VCaP (cell line): Measurements from ENCODE around the gene ZNF385A.

ENCODE experiments used
- H3K27ac ChIP-seq: fragments of 450-650 bp; 2 replicates; pipeline ENCODE4 v1.5.1; 2017
- CTCF ChIP-seq: fragments of 450-650 bp; conservative IDR thresholded peaks from 2 replicates; pipeline ENCODE4 v1.5.1; 2017; ENCODE audit warnings: mild to moderate bottlenecking, moderate library complexity

The ZNF385A gene

GRCh38 chr12:54413284-54414190, 29.0 kb upstream of the ZNF385A start:
- H3K27ac ChIP-seq, result no peak overlapping the region
- no peak for TF ChIP-seq CTCF

GRCh38 chr12:54412786-54413185, 28.3 kb upstream of the ZNF385A start:
- no peak for TF ChIP-seq CTCF
- H3K27ac ChIP-seq, result no peak overlapping the region

- no peak for TF ChIP-seq CTCF
- H3K27ac ChIP-seq, result no peak overlapping the region
Measured at GRCh38 chr12:54412348-54412747, 27.8 kb upstream of the ZNF385A start.

GRCh38 chr12:54411391-54412241, 27.1 kb upstream of the ZNF385A start:
- no peak for TF ChIP-seq CTCF
- no peak overlapping the region for H3K27ac ChIP-seq

- no peak overlapping the region for H3K27ac ChIP-seq
- no peak for TF ChIP-seq CTCF
Measured at GRCh38 chr12:54409267-54409666, 24.7 kb upstream of the ZNF385A start.

GRCh38 chr12:54407183-54407905, 22.8 kb upstream of the ZNF385A start:
- no peak for TF ChIP-seq CTCF
- H3K27ac ChIP-seq, result no peak overlapping the region

- no peak overlapping the region for H3K27ac ChIP-seq
- no peak for TF ChIP-seq CTCF
Measured at GRCh38 chr12:54405573-54405972, 21.0 kb upstream of the ZNF385A start.
